Hepatocyte (in vitro differentiated cells): ENCODE results near the gene CCDC60.

Source experiments
- CTCF ChIP-seq: fragments of 200-600 bp; sonication (generic); IDR thresholded peaks from 2 replicates; pipeline ENCODE4 v1.5.1; 2016; ENCODE audit warnings: antibody characterized with exemption, mild to moderate bottlenecking; ENCODE audit not compliant: poor library complexity
- EZH2 ChIP-seq: fragments of 200-600 bp; sonication (generic); IDR thresholded peaks from 2 replicates; pipeline ENCODE4 v1.6.1; 2016; ENCODE audit warnings: antibody characterized with exemption, mild to moderate bottlenecking, borderline replicate concordance
- EZH2phosphoT487 ChIP-seq: fragments of 200-600 bp; sonication (generic); IDR thresholded peaks from one replicate; pipeline ENCODE4 v1.6.1; 2018; ENCODE audit warnings: antibody characterized with exemption, mild to moderate bottlenecking, low read depth, moderate library complexity; ENCODE audit not compliant: unreplicated experiment, severe bottlenecking

- no peak for TF ChIP-seq CTCF
- TF ChIP-seq EZH2: no peak
- no peak for TF ChIP-seq EZH2phosphoT487
Measured at GRCh38 chr12:119417440-119417839, 82.9 kb downstream of the CCDC60 start.
